DOHH2 (cell line): ENCODE data around the gene QSOX2.

ENCODE experiments used
- H3F3A ChIP-seq: fragments of 200-600 bp; sonication (generic), shearing (Covaris generic); 2 replicates; pipeline ENCODE4 v1.6.0; 2016; ENCODE audit warnings: antibody characterized with exemption, mild to moderate bottlenecking; ENCODE audit not compliant: control insufficient read depth, insufficient read depth
- H3K27ac ChIP-seq: fragments of 200-600 bp; sonication (generic); 2 replicates; pipeline ENCODE4 v1.5.1; 2014; ENCODE audit warnings: low read depth, mild to moderate bottlenecking, low read length, moderate library complexity
- H3K27me3 ChIP-seq: fragments of 200-600 bp; sonication (generic); 2 replicates; pipeline ENCODE4 v1.6.1; 2014; ENCODE audit warnings: mild to moderate bottlenecking, low read length, mixed read lengths; ENCODE audit not compliant: control insufficient read depth
- H3K36me3 ChIP-seq: fragments of 200-600 bp; sonication (generic); 2 replicates; pipeline ENCODE4 v1.6.1; 2014; ENCODE audit warnings: mild to moderate bottlenecking, low read length, moderate library complexity, mixed read lengths; ENCODE audit not compliant: control insufficient read depth
- H3K4me1 ChIP-seq: fragments of 200-600 bp; sonication (generic); 2 replicates; pipeline ENCODE4 v1.6.1; 2014; ENCODE audit warnings: mild to moderate bottlenecking, low read length, mixed read lengths; ENCODE audit not compliant: control insufficient read depth
- H3K4me2 ChIP-seq: fragments of 200-600 bp; sonication (generic); 2 replicates; pipeline ENCODE4 v1.6.0; 2014; ENCODE audit warnings: mild to moderate bottlenecking, low read length, moderate library complexity
- H3K4me3 ChIP-seq: fragments of 200-600 bp; sonication (generic); 2 replicates; pipeline ENCODE4 v1.5.1; 2014; ENCODE audit warnings: mild to moderate bottlenecking, low read length, mixed read lengths
- H3K79me2 ChIP-seq: fragments of 200-600 bp; sonication (generic); 2 replicates; pipeline ENCODE4 v1.6.1; 2014; ENCODE audit warnings: mild to moderate bottlenecking, low read length, mixed read lengths; ENCODE audit not compliant: control insufficient read depth
- H3K9me2 ChIP-seq: fragments of 200-600 bp; sonication (generic); replicated peaks from 2 replicates; pipeline ENCODE4 v1.6.1; 2014; ENCODE audit warnings: mild to moderate bottlenecking, low read length, mixed read lengths; ENCODE audit not compliant: control insufficient read depth
- H3K9me3 ChIP-seq: fragments of 200-600 bp; sonication (generic); 2 replicates; pipeline ENCODE4 v1.6.1; 2014; ENCODE audit warnings: antibody characterized with exemption, low read length, mixed read lengths; ENCODE audit not compliant: control insufficient read depth, insufficient read depth
- H4K20me1 ChIP-seq: fragments of 200-600 bp; sonication (generic); 2 replicates; pipeline ENCODE4 v1.6.0; 2014; ENCODE audit warnings: low read depth, mild to moderate bottlenecking, antibody characterized with exemption, low read length, moderate library complexity; ENCODE audit not compliant: control insufficient read depth, insufficient read depth
- EZH2phosphoT487 ChIP-seq: fragments of 200-600 bp; sonication (generic); IDR thresholded peaks from 2 replicates; pipeline ENCODE4 v1.6.1; 2017; ENCODE audit warnings: borderline replicate concordance, mild to moderate bottlenecking, antibody characterized with exemption, low read length, moderate library complexity, mixed read lengths
- TF ChIP-seq, protein P1 (sequence below): fragments of 200-600 bp; sonication (generic); IDR thresholded peaks from one replicate; pipeline ENCODE4 v1.5.1; 2014; ENCODE audit warnings: antibody characterized with exemption, mild to moderate bottlenecking, low read depth, low read length; ENCODE audit not compliant: poor library complexity, severe bottlenecking

Gene QSOX2

DNA sequence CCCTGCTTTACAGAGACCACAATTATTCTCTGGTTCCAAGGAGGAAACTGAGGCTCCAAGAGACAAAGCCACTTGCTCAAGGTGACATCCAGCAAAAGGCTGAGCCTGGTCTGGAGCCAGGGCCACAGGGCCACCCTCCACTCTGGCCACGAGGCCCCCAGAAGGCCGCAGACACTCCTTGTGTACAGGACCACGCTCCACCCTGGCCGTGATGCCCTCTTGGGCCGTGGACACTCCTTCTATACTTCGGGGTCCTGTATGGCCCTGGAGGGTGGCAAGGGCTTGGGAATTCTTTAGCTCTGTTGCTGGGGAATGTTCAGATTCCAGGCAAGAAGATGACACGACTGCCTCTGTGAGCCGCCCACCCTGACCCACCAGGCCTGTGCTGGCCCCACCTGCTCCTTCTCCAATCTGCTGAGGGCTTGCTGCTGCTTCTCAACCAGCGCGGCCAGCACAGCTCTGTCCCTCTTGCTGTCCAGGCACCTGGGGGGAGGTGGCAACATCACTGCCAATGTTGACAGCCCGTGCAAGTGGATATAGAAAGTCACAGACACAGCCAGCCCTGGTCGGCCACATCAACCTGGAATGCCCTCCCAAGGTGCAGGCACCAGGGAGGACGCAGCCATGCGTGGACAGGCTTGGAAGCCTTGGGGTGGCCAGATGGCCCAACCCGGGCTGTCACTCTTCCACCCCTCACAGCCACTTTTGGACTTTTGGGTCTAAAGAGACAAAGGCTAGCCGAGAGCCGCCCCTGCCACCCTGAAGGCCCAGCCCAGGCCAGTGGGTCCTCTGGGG, 20.1 kb upstream of the QSOX2 start:
- no peaks in the 10 kb centered on the region for H4K20me1 ChIP-seq
- no peak overlapping the region for H3K27ac ChIP-seq
- no peaks in the 10 kb centered on the region for H3K9me3 ChIP-seq
- TF ChIP-seq EZH2phosphoT487: no peak
- TF ChIP-seq, protein P1, sequence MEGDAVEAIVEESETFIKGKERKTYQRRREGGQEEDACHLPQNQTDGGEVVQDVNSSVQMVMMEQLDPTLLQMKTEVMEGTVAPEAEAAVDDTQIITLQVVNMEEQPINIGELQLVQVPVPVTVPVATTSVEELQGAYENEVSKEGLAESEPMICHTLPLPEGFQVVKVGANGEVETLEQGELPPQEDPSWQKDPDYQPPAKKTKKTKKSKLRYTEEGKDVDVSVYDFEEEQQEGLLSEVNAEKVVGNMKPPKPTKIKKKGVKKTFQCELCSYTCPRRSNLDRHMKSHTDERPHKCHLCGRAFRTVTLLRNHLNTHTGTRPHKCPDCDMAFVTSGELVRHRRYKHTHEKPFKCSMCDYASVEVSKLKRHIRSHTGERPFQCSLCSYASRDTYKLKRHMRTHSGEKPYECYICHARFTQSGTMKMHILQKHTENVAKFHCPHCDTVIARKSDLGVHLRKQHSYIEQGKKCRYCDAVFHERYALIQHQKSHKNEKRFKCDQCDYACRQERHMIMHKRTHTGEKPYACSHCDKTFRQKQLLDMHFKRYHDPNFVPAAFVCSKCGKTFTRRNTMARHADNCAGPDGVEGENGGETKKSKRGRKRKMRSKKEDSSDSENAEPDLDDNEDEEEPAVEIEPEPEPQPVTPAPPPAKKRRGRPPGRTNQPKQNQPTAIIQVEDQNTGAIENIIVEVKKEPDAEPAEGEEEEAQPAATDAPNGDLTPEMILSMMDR: no peak
- H3K9me2 ChIP-seq: no peaks in the 10 kb centered on the region
- no peaks in the 10 kb centered on the region for H3K79me2 ChIP-seq
- no peak overlapping the region for H3K4me2 ChIP-seq
- H3F3A ChIP-seq: no peaks in the 10 kb centered on the region
- no peaks in the 10 kb centered on the region for H3K36me3 ChIP-seq
- no peak overlapping the region for H3K4me3 ChIP-seq
- peaks cover 11% of the 10 kb centered on the region; the same call in 1 of the 2 replicates for H3K27me3 ChIP-seq
- peaks cover 12% of the 10 kb centered on the region for H3K4me1 ChIP-seq

DNA sequence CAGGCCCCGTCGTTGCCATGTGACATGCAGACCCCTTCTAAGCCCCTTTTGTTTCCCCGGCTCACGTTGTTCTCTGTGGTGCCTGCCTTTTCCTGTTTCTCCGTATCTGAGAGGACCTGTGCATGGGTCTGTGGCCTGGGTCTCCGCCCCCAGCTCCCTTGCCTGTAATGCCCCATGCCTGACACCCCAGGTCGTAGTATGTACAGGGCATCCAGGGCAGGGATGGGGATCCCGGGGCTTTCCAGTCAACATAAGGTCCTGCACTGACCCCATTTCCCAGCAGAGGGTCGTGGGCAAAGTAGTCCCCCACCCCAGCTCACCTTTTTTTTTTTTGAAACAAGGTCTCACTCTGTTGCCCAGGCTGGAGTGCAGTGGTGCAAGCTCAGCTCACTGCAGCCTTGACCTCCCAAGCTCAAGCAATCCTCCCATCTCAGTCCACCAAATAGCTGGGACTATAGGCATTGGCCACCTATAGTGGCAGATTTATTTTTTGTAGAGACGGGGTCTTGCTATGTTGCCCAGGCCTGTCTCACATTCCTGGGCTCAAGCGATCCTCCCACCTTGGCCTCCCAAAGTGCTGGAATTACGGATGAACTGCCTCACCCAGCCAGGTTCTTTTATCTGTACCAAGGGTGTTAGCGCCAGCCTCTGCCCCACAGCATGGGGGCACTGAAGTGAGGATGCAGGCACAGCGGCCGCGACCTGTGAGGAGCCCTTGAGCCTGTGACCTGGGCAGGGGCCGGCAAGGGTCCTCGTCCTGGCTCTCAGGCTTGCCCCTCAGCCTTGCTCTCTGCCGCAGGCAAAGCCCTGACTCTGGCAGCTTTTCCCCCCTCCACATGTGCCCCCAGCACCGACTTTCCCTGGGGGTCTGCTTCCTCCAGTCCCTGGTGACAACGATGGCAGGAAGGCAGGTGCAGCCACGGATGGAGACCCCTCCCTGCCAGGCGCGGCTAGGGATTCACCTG, 19.1 kb upstream of the QSOX2 start:
- H3K4me2 ChIP-seq: no peak overlapping the region
- TF ChIP-seq, protein P1: no peak
- TF ChIP-seq EZH2phosphoT487: no peak

DNA sequence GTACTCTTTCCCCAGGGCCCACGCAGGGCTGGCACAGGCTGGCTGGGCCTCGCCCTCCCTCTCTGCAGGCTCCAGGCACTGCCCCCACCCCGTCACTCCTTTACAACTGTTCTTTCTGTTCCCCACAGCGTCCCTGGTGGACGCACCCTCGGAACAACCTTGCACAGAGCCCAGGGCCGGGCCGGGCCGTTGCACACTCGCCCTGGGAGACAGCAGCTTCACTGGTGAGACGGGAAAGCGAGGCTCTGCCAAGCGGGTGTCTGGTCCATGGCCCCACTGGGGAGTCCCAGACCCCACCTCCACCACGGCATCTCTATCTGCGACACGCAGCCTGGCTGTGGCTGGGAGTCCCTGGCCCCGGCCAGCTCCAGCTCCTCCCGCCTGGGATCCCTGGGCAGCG, 18.4 kb upstream of the QSOX2 start:
- Histone ChIP-seq H3K4me1 (peaks cover 12% of the 10 kb centered on the region), H3K79me2 (no peaks in the 10 kb centered on the region), H3F3A (no peaks in the 10 kb centered on the region), H3K36me3 (no peaks in the 10 kb centered on the region), H3K9me3 (no peaks in the 10 kb centered on the region), H4K20me1 (no peaks in the 10 kb centered on the region), H3K27me3 (peaks cover 4% of the 10 kb centered on the region; the same call in 1 of the 2 replicates), H3K27ac (no peak overlapping the region), H3K4me3 (no peak overlapping the region), H3K4me2 (no peak overlapping the region), H3K9me2 (no peaks in the 10 kb centered on the region)
- TF ChIP-seq, protein P1: no peak
- no peak for TF ChIP-seq EZH2phosphoT487

More for the DNA sequence above, 19.1 kb upstream of the QSOX2 start:
- Histone ChIP-seq H3K4me3 (no peak overlapping the region), H3K9me2 (no peaks in the 10 kb centered on the region), H3K27me3 (peaks cover 8% of the 10 kb centered on the region; the same call in 1 of the 2 replicates), H3K27ac (no peak overlapping the region), H3K4me1 (peaks cover 12% of the 10 kb centered on the region), H3K36me3 (no peaks in the 10 kb centered on the region), H3F3A (no peaks in the 10 kb centered on the region), H3K79me2 (no peaks in the 10 kb centered on the region), H3K9me3 (no peaks in the 10 kb centered on the region), H4K20me1 (no peaks in the 10 kb centered on the region)
